AG09319 (cell line): ENCODE data around the gene GNAQ.
A peak's percentile ranks its signal among the peaks of the same experiment; 100 is the strongest.

ENCODE experiments used
- DNase-seq: peaks from one replicate; pipeline ENCODE4 v3.0.0-alpha.2; 2010; ENCODE audit warnings: low read depth; ENCODE audit errors: extremely low read depth
- TF ChIP-seq, protein P1 (sequence below): IDR thresholded peaks from 2 replicates; pipeline ENCODE4 v1.5.1; 2011; ENCODE audit warnings: low read depth, mild to moderate bottlenecking, inconsistent platforms, low read length, moderate library complexity

GNAQ gene

DNA sequence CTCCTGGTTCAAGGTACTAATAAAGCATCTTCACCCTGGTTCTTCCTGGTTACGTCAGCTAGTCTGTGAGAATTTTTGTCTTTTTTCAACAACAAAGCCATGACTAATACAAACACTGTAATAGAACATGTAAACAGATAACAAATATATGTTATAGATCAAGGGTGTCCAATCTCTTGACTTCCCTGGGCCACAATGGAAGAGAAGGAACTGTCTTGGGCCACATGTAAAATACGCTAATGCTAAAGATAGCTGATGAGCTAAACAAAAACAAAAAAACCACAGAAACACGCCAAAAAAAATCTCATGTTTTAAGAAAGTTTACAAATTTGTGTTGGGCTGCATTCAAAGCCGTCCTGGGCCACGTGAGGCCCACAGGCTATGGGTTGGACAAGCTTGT is 259.0 kb downstream of the GNAQ start:
- DNase-seq: no peak
- TF ChIP-seq, protein P1, sequence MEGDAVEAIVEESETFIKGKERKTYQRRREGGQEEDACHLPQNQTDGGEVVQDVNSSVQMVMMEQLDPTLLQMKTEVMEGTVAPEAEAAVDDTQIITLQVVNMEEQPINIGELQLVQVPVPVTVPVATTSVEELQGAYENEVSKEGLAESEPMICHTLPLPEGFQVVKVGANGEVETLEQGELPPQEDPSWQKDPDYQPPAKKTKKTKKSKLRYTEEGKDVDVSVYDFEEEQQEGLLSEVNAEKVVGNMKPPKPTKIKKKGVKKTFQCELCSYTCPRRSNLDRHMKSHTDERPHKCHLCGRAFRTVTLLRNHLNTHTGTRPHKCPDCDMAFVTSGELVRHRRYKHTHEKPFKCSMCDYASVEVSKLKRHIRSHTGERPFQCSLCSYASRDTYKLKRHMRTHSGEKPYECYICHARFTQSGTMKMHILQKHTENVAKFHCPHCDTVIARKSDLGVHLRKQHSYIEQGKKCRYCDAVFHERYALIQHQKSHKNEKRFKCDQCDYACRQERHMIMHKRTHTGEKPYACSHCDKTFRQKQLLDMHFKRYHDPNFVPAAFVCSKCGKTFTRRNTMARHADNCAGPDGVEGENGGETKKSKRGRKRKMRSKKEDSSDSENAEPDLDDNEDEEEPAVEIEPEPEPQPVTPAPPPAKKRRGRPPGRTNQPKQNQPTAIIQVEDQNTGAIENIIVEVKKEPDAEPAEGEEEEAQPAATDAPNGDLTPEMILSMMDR: no peak

DNA sequence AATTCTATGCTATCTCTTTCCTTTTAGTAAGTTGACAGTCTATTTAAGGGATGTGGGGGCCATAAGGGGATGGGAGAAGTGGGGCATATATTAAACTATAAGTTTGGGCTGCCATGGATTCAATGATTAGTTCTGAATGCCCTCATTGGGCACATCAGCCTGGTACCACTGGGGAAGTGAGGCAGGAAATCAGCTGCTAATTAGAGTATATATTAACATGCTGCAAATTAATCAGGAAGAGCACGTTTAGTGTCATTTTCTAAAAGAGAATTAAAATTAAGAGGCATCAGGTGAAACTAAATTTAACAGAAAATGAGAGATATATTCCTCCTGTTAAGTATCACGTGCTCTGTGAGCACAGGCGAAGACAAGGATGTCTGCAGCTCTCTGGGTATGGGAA is 260.4 kb downstream of the GNAQ start:
- TF ChIP-seq, protein P1: no peak
- DNase-seq: no peak

DNA sequence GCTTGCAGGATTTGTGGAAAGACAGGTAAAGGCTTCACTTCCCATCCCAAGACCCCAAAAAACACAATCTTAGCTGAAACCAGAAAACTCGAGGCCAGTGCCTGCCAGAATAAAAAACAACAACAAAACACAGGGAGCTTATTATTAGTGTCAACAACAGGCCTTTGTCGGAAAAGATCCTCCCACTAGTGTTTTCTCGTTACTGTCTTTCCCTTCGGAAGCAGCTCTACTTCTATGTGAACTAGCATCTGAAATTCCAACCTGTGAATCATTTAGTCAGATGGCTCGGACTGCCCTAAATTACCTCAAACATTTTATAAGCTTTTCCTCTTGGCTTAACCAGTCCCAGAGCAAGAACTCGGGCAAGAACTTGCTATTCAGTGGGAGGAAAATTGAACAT is 261.3 kb downstream of the GNAQ start:
- DNase-seq: no peak
- TF ChIP-seq, protein P1: no peak

DNA sequence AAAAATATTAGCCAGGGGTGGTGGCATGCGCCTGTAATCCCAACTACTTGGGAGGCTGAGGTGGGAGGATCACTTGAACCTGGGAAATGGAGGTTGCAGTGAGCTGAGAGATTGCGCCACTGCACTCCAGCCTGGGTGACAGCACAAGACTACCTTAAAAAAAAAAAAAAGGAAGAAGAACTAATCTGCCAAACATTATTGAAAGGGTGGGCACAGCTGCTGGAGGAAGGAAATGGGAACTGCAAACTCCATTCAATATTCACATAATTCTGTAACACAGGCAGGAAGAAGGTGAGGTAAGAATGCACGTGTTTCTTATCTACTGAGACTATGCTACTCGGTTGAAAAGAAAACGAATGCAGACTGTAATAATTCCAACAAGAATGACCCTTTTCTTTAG is 262.4 kb downstream of the GNAQ start:
- DNase-seq: no peak
- TF ChIP-seq, protein P1: no peak

DNA sequence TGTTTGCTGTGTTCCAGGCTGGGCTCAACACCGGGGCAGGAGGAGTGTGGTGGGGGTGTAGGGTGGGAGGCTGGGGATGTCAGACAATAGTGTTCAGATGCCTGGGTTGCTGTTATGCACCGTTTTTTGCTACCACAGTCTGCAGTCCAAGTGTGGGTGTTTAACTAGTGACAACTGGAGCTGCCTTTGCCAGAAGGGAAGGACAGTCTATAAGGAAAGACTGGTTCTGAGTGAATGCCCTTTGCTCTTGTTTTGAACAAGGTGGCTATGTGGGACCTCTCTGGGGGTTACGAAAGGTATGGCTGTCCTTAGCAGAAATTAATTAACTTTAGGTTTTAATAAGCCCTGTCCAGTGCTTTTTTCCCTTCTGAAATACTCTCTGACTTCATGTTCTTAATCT is 265.0 kb downstream of the GNAQ start:
- no peak for DNase-seq
- TF ChIP-seq, protein P1: no peak

GRCh38 chr9:77765781-77766259 is 265.8 kb downstream of the GNAQ start:
- no peak for DNase-seq
- TF ChIP-seq, protein P1: no peak

GRCh38 chr9:77764894-77765780 is 266.5 kb downstream of the GNAQ start:
- peak; percentile 49 for DNase-seq
- TF ChIP-seq, protein P1: peak; percentile 65
